PC-9 (cell line): ENCODE data around the gene PRRX2.

ENCODE experiments used
- CTCF ChIP-seq: fragments of 200-600 bp; sonication (generic); conservative IDR thresholded peaks from 2 replicates; pipeline ENCODE4 v1.6.1; 2017; ENCODE audit warnings: mixed run types, antibody characterized with exemption, mild to moderate bottlenecking, moderate library complexity
- EZH2 ChIP-seq: fragments of 200-600 bp; sonication (generic); IDR thresholded peaks from 2 replicates; pipeline ENCODE4 v1.8.0; 2017; ENCODE audit warnings: antibody characterized with exemption, low read depth

DNA sequence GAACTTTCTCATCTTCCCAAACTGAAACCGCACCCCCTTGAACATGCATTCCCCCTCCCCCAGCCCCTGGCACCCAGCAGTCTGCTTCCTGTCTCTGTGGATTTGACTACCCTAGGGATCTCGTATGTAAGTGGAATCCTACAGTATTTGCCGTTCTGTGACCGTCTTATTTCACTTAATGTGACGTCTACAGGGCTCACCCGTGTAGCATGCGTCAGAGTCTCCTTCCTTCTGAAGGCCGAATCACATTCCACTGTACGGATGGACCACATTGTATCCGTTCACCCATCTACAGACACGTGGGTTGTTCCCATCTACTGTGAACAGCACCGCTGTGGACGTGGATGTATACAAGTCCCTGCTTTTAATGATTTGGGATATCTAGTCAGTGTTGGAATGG, 4.5 kb downstream of the PRRX2 start:
- TF ChIP-seq CTCF (no peak), EZH2 (no peak)
